AG04449 (cell line): ENCODE data around the gene CYP4F12.
"Not testable (repeated sequence)": the region's sequence is repeated elsewhere in the genome, so short reads cannot be mapped to it uniquely, and the experiment has no call there.

Experiments used
- CTCF ChIA-PET: fragments of 350-600 bp; formaldehyde crosslinking; extraction: SDS; loops from one replicate; lab custom pipeline; 2021; ENCODE audit warnings: antibody characterized with exemption; lab: Yijun Ruan, JAX
- POLR2A ChIA-PET: fragments of 400-600, 350-600 bp; formaldehyde crosslinking; extraction: SDS; loops from one replicate; lab custom pipeline; 2020; ENCODE audit warnings: antibody characterized with exemption, inconsistent platforms; lab: Yijun Ruan, JAX
- DNase-seq: peaks from one replicate; pipeline ENCODE4 v3.0.0-alpha.2; 2010; ENCODE audit warnings: low read depth, low spot score
- H3K4me3 ChIP-seq: 2 replicates; pipeline ENCODE4 v1.5.1; 2011; ENCODE audit warnings: low read depth, mild to moderate bottlenecking, control low read depth, low read length
- CTCF ChIP-seq: IDR thresholded peaks from one replicate; pipeline ENCODE4 v1.5.1; 2011; ENCODE audit warnings: mild to moderate bottlenecking, moderate library complexity, low read length, control low read depth, inconsistent platforms; ENCODE audit not compliant: insufficient read depth; ENCODE audit errors: missing control alignments

The CYP4F12 gene

GRCh38 chr19:15675560-15675959 lies 2.7 kb downstream of the CYP4F12 start:
- ChIA-PET POLR2A (no interaction called here), CTCF (no interaction called here)
- no peak for DNase-seq
- no peak overlapping the region for H3K4me3 ChIP-seq
- TF ChIP-seq CTCF: no peak

- ChIA-PET CTCF (no interaction called here), POLR2A (no interaction called here)
- no peak for TF ChIP-seq CTCF
- DNase-seq: no peak
- no peak overlapping the region for H3K4me3 ChIP-seq
These were observed 6.2 kb downstream of the CYP4F12 start for GRCh38 chr19:15679089-15679488.

- H3K4me3 ChIP-seq, POLR2A ChIA-PET, CTCF ChIA-PET, DNase-seq: not testable (repeated sequence)
These were observed 7.0 kb downstream of the CYP4F12 start for GRCh38 chr19:15679865-15680264.

GRCh38 chr19:15680478-15681322 lies 7.8 kb downstream of the CYP4F12 start:
- TF ChIP-seq CTCF: no peak
- CTCF ChIA-PET: no interaction called here
- H3K4me3 ChIP-seq: no peak overlapping the region
- POLR2A ChIA-PET: no interaction called here
- DNase-seq: no peak

GRCh38 chr19:15683411-15683810 lies 10.5 kb downstream of the CYP4F12 start:
- TF ChIP-seq CTCF: no peak
- POLR2A ChIA-PET: no interaction called here

GRCh38 chr19:15684828-15685227 lies 11.9 kb downstream of the CYP4F12 start:
- DNase-seq: no peak
- TF ChIP-seq CTCF: no peak
- ChIA-PET POLR2A (no interaction called here), CTCF (no interaction called here)
- H3K4me3 ChIP-seq: no peak overlapping the region

More at GRCh38 chr19:15683411-15683810, 10.5 kb downstream of the CYP4F12 start:
- no peak for DNase-seq
- no peak overlapping the region for H3K4me3 ChIP-seq
- CTCF ChIA-PET: no interaction called here

GRCh38 chr19:15696654-15697194 lies 23.8 kb downstream of the CYP4F12 start:
- CTCF ChIA-PET: no interaction called here

More at GRCh38 chr19:15696654-15697194, 23.8 kb downstream of the CYP4F12 start:
- no peak for DNase-seq
- POLR2A ChIA-PET: no interaction called here
- no peak overlapping the region for H3K4me3 ChIP-seq
- TF ChIP-seq CTCF: no peak
